ENCODE results near the gene ARHGEF28.

- TF ChIP-seq CTCF (IDR thresholded peaks at IDR 0.05 in 2 of 3, conservative IDR thresholded peaks at IDR 0.05 in 1 of 3; ENCODE audit: insufficient read depth in 2 of 3, low read depth in 1 of 3, low read length in 3 of 3) (no peak), YY1 (IDR thresholded peaks at IDR 0.05; ENCODE audit: borderline replicate concordance in 1 of 3, control insufficient read depth in 1 of 3, extremely low read depth in 1 of 3, insufficient read depth in 3 of 3, insufficient read length in 1 of 3, insufficient replicate concordance in 2 of 3, low read depth in 1 of 3, low read length in 2 of 3) (no peak), POLR2A (conservative IDR thresholded peaks at IDR 0.05) (no peak), ZFX (CRISPR knock-in tag; IDR thresholded peaks at IDR 0.05) (no peak), VEZF1 (CRISPR knock-in tag; IDR thresholded peaks at IDR 0.05) (no peak), AFF4 (CRISPR knock-in tag; IDR thresholded peaks at IDR 0.05) (no peak), ZNF24 (IDR thresholded peaks at IDR 0.05) (no peak), MGA (IDR thresholded peaks at IDR 0.05) (no peak), KLF16 (IDR thresholded peaks at IDR 0.05) (no peak), ZNF707 (CRISPR knock-in tag; conservative IDR thresholded peaks at IDR 0.05) (no peak), ZKSCAN8 (CRISPR knock-in tag; IDR thresholded peaks at IDR 0.05) (no peak), EP300 (IDR thresholded peaks at IDR 0.05; ENCODE audit: low read length) (no peak), RBM34 (IDR thresholded peaks at IDR 0.05; ENCODE audit: borderline replicate concordance, insufficient read depth, low read length) (no peak), ZNF76 (CRISPR knock-in tag; IDR thresholded peaks at IDR 0.05; ENCODE audit: borderline replicate concordance) (no peak)
Observed at GRCh38 chr5:73729329-73729728, 103.3 kb downstream of the ARHGEF28 start.
